ENCODE measurements around the gene FAF1.

DNA sequence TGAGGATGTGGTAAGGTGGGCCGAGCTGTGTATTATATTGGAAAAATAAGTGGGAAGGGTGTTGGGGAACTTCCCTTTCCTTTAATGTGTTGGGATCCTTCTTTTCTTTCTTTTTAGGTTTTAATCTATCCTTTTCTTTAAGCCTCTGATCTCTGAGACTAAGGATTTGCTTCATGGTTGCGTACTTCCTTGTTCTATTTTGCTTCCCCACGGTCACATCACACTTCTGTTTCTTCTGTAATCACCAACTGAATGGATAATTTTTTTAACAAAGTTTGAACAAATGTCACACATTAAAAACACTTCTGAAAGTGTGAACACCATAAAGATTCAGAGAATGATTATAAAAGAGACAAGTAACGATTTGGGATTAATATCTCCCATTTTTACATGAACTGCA is 554.3 kb downstream of the FAF1 start:
- TF ChIP-seq CTCF (IDR thresholded peaks at IDR 0.05 in 4 of 5, conservative IDR thresholded peaks at IDR 0.05 in 1 of 5) (no peak), POLR2A (IDR thresholded peaks at IDR 0.05) (no peak)
